Activated CD4-positive, alpha-beta T cell treated with anti-CD3 and anti-CD28 coated beads, Interleukin-2, Interleukin-6, amounts not matched to agents 100 ng/mL and 50 ng/mL, durations not matched to agents 16 hours and 8 hours (primary cell): ENCODE results near the gene CAPNS2.
A peak's percentile ranks its signal among the peaks of the same experiment; 100 is the strongest.

Experiments used
- DNase-seq: peaks from one replicate; pipeline ENCODE4 v3.0.0-alpha.2; 2020

CAPNS2 gene

GRCh38 chr16:55566432-55567175 is at the start of gene CAPNS2:
TSS of gene CAPNS2 (plus strand) at chr16:55566684. CDS start at chr16:55566757, 73 bp downstream.
- DNase-seq = no peak

- no peak for DNase-seq
Observed at GRCh38 chr16:55521792-55522191, 44.7 kb upstream of the CAPNS2 start.

GRCh38 chr16:55526441-55526840 is 40.0 kb upstream of the CAPNS2 start:
- no peak for DNase-seq

- no peak for DNase-seq
Observed at GRCh38 chr16:55527885-55528284, 38.6 kb upstream of the CAPNS2 start.

- no peak for DNase-seq
Observed at GRCh38 chr16:55529018-55529417, 37.5 kb upstream of the CAPNS2 start.

GRCh38 chr16:55530316-55530856 is 36.1 kb upstream of the CAPNS2 start:
- DNase-seq = no peak

GRCh38 chr16:55532227-55532626 is 34.3 kb upstream of the CAPNS2 start:
- DNase-seq = no peak

- DNase-seq = no peak
Observed at GRCh38 chr16:55534756-55535155, 31.7 kb upstream of the CAPNS2 start.

GRCh38 chr16:55539049-55539448 is 27.4 kb upstream of the CAPNS2 start:
- DNase-seq = no peak

GRCh38 chr16:55539488-55539887 is 27.0 kb upstream of the CAPNS2 start:
- no peak for DNase-seq

GRCh38 chr16:55540221-55540620 is 26.3 kb upstream of the CAPNS2 start:
- DNase-seq = no peak

GRCh38 chr16:55542459-55543082 is 23.9 kb upstream of the CAPNS2 start:
- DNase-seq = peak; percentile 6

GRCh38 chr16:55543472-55543871 is 23.0 kb upstream of the CAPNS2 start:
- no peak for DNase-seq

- no peak for DNase-seq
Observed at GRCh38 chr16:55552621-55553020, 13.9 kb upstream of the CAPNS2 start.

- DNase-seq = no peak
Observed at GRCh38 chr16:55555436-55555835, 11.0 kb upstream of the CAPNS2 start.

GRCh38 chr16:55557186-55557585 is 9.3 kb upstream of the CAPNS2 start:
- no peak for DNase-seq

- no peak for DNase-seq
Observed at GRCh38 chr16:55559233-55559632, 7.3 kb upstream of the CAPNS2 start.

- no peak for DNase-seq
Observed at GRCh38 chr16:55559933-55560516, 6.5 kb upstream of the CAPNS2 start.

GRCh38 chr16:55561319-55561848 is 5.1 kb upstream of the CAPNS2 start:
- DNase-seq = no peak

GRCh38 chr16:55562936-55563335 is 3.5 kb upstream of the CAPNS2 start:
- no peak for DNase-seq

GRCh38 chr16:55563797-55564196 is 2.7 kb upstream of the CAPNS2 start:
- no peak for DNase-seq

- no peak for DNase-seq
Observed at GRCh38 chr16:55565086-55565485, 1.4 kb upstream of the CAPNS2 start.

GRCh38 chr16:55567382-55567781 is 898 bp downstream of the CAPNS2 start:
- DNase-seq = no peak

- DNase-seq = no peak
Observed at GRCh38 chr16:55568207-55568606, 1.7 kb downstream of the CAPNS2 start.
